CD4-positive, alpha-beta T cell treated with Interleukin-4 for 1 hour (primary cell): ENCODE data around the gene ZNF384.
"Not testable (repeated sequence)": the region's sequence is repeated elsewhere in the genome, so short reads cannot be mapped to it uniquely, and the experiment has no call there.

Experiments used
- DNase-seq, 2 donors: peaks; one replicate each; pipeline ENCODE4 v3.0.0-alpha.2; 2020 to 2022

Gene ZNF384

GRCh38 chr12:6688999-6689882, at the start of gene ZNF384:
Gene ZNF384, minus strand, starts transcription at chr12:6689375. Its CDS starts 9,855 bp downstream, at chr12:6679520.
- peak; percentile 98 to 99 for DNase-seq

- no peak for DNase-seq
Observed at GRCh38 chr12:6736754-6737153, 47.6 kb upstream of the ZNF384 start.

GRCh38 chr12:6735448-6736191, 46.4 kb upstream of the ZNF384 start:
- DNase-seq, result peak; percentile 52 to 58

- no peak for DNase-seq
Observed at GRCh38 chr12:6734506-6735387, 45.6 kb upstream of the ZNF384 start.

- DNase-seq, result no peak
Observed at GRCh38 chr12:6730169-6730568, 41.0 kb upstream of the ZNF384 start.

- DNase-seq, result no peak
Observed at GRCh38 chr12:6729186-6729585, 40.0 kb upstream of the ZNF384 start.

GRCh38 chr12:6725350-6725749, 36.2 kb upstream of the ZNF384 start:
- no peak for DNase-seq

- peak in 1 of 2 donors; percentile 21 for DNase-seq
Observed at GRCh38 chr12:6724409-6724797, 35.2 kb upstream of the ZNF384 start.

GRCh38 chr12:6723607-6724408, 34.6 kb upstream of the ZNF384 start, which contains the start of gene COPS7A:
Gene COPS7A, plus strand, starts transcription at chr12:6724046. Its CDS starts 611 bp downstream, at chr12:6724657.
- peak; percentile 98 to 99 for DNase-seq

GRCh38 chr12:6722863-6723262, 33.7 kb upstream of the ZNF384 start:
- no peak for DNase-seq

- no peak for DNase-seq
Observed at GRCh38 chr12:6716874-6717437, 27.8 kb upstream of the ZNF384 start.

GRCh38 chr12:6716031-6716873, 27.1 kb upstream of the ZNF384 start:
- not testable (repeated sequence) for DNase-seq

- DNase-seq, result peak; percentile 44 to 85
Observed at GRCh38 chr12:6708960-6709394, 19.8 kb upstream of the ZNF384 start.

- not testable (repeated sequence) for DNase-seq
Observed at GRCh38 chr12:6708351-6708750, 19.2 kb upstream of the ZNF384 start.

- no peak for DNase-seq
Observed at GRCh38 chr12:6703631-6704030, 14.5 kb upstream of the ZNF384 start.

GRCh38 chr12:6701078-6701768, 12.0 kb upstream of the ZNF384 start:
- no peak for DNase-seq

- DNase-seq, result peak; percentile 30 to 40
Observed at GRCh38 chr12:6700646-6701051, 11.5 kb upstream of the ZNF384 start, which contains the start of gene PIANP. Gene PIANP, minus strand, starts transcription at chr12:6700815. Its CDS starts 2,754 bp downstream, at chr12:6698061.

- no peak for DNase-seq
Observed at GRCh38 chr12:6699989-6700645, 10.9 kb upstream of the ZNF384 start.
